T-helper 17 cell (primary cell): ENCODE measurements around the gene MAP7. TPM values are rescaled to one million over a fixed set of nuclear protein-coding genes. Genes with fewer than 3 reads are reported as not detected.

Experiments
- ATAC-seq: fragments of 150-1000 bp; cut with Tn5 transposase; 2 replicates; pipeline ENCODE4 v1.10.0; 2021; ENCODE audit warnings: mild to moderate bottlenecking, moderate library complexity
- DNase-seq, 3 donors: peaks; one replicate each; pipeline versions ENCODE4 v3.0.0 to v3.0.0-alpha.2; 2020 to 2021
- H3K9me3 ChIP-seq: one replicate; pipeline ENCODE4 v1.7.0; 2013; ENCODE audit warnings: low read length, mild to moderate bottlenecking; ENCODE audit not compliant: control insufficient read depth, poor library complexity, severe bottlenecking
- H3K27ac Mint-ChIP-seq: one replicate; pipeline ENCODE4 v1.8.0; 2022; ENCODE audit warnings: mild to moderate bottlenecking, moderate library complexity, mixed read lengths
- H3K27me3 Mint-ChIP-seq: one replicate; pipeline ENCODE4 v1.8.0; 2022; ENCODE audit warnings: mixed read lengths
- H3K36me3 Mint-ChIP-seq: one replicate; pipeline ENCODE4 v1.8.0; 2022; ENCODE audit warnings: low read depth, mixed read lengths
- H3K4me1 Mint-ChIP-seq: one replicate; pipeline ENCODE4 v1.8.0; 2022; ENCODE audit warnings: mild to moderate bottlenecking, mixed read lengths
- H3K4me3 Mint-ChIP-seq: one replicate; pipeline ENCODE4 v1.8.0; 2022; ENCODE audit warnings: mild to moderate bottlenecking, moderate library complexity, mixed read lengths
- total RNA-seq, 4 donors: library from RNA in 2 of 4; stranded (reverse) in 2 of 4; gene quantifications; one replicate each; pipeline ENCODE4 v1.2.3 and lab custom pipeline; 2022 to 2026

Gene MAP7
- total RNA-seq, 2 donors from 2014 or later, result 0.26 to 0.27 TPM

DNA sequence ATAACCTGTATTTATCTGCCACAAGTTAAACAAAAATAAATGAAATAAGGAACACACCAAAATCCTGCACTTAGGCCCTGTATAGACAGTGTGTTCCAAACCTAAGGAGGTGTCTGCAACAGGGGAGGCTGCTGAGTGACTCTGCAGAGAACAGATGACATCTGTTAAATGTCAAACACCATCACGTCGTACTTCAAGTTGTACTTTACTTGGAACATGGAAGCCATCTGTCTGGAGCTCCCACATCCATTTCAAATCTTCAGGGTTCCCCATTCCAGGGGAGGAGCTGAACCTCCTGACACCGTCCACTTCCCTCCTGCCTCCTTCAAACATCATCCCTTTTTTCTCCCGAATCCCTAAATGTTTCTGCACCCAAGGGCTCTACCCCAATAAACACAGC, 1.8 kb upstream of the MAP7 start:
- Mint-ChIP-seq H3K36me3 (no peaks in the 10 kb centered on the region), H3K27ac (no peak overlapping the region), H3K4me1 (peaks cover 7% of the 10 kb centered on the region), H3K27me3 (peaks cover 23% of the 10 kb centered on the region), H3K4me3 (peak overlapping the region; percentile 31)
- ATAC-seq (no peak), DNase-seq (no peak)
- no peaks in the 10 kb centered on the region for H3K9me3 ChIP-seq

- Mint-ChIP-seq H3K36me3 (peaks cover 4% of the 10 kb centered on the region), H3K4me1 (peaks cover 7% of the 10 kb centered on the region), H3K27ac (peak overlapping the region; percentile 43), H3K4me3 (peak overlapping the region; percentile 62), H3K27me3 (peaks cover 32% of the 10 kb centered on the region)
- H3K9me3 ChIP-seq, result no peaks in the 10 kb centered on the region
- ATAC-seq, result no peak
- DNase-seq, result no peak
Observed at GRCh38 chr6:136551103-136551502, 881 bp upstream of the MAP7 start.

DNA sequence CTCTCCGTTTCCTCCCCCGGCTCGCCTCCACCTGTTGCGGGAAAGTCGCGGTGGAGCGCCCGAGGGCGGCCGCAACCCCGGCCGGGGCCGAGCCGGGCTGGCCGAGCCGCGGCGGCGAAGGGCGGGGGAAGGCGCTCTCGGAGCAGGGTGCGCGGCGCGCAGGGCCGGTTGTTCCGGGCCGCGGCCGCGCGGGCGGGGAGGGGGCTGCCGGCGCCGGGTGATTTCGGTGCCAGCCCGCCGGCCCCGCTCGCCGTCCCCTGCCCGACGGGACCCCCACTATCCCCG, 235 bp downstream of the MAP7 start:
- DNase-seq (no peak), ATAC-seq (peak; percentile 53)
- Mint-ChIP-seq H3K36me3 (peaks cover 4% of the 10 kb centered on the region), H3K27ac (no peak overlapping the region), H3K4me3 (peak overlapping the region; percentile 83), H3K27me3 (peaks cover 40% of the 10 kb centered on the region), H3K4me1 (peaks cover 7% of the 10 kb centered on the region)
- no peaks in the 10 kb centered on the region for H3K9me3 ChIP-seq

DNA sequence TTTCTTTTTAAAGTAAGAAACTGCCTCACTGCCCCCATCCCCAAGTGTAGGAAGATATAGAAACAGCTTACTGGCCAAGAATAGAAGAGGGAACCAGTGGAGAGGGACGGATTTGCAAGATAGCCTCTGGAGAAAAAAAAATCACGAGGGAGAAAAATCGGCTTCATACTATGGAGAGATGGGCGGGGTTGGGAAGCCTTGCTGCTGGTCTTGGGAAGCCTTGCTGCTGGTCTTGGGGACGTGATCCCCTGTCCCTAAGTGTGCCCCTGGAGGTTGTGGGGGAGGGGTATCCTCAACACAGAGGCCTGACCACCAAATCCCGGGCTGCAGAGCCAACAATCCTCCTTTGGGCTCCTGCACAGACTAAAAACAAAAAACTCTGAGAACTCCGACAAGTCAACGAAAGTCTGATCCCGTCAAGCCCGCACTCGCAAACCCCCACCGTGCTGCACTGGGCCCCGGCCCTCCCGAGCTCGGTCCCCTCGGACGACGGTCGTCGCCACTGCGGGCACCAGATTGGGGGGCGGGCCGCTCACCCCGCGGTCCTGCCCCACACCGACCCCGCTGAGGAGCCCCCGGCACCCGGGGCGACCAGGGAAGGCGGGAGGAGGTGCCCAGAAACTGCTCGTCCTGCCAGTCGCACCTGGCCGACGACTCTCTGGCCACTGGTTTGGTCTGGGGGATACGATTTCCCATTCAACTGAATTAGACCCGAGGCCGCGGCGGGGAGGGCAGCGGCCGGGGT, 750 bp downstream of the MAP7 start:
- Mint-ChIP-seq H3K27ac (peak overlapping the region; percentile 14), H3K4me1 (peaks cover 7% of the 10 kb centered on the region), H3K36me3 (peaks cover 5% of the 10 kb centered on the region), H3K27me3 (peaks cover 45% of the 10 kb centered on the region), H3K4me3 (peak overlapping the region; percentile 83)
- H3K9me3 ChIP-seq, result no peaks in the 10 kb centered on the region
- peak in 1 of 3 donors; percentile 9 for DNase-seq
- no peak for ATAC-seq

GRCh38 chr6:136548582-136549299, 1.5 kb downstream of the MAP7 start:
- H3K27me3 Mint-ChIP-seq, result peaks cover 52% of the 10 kb centered on the region
- peak overlapping the region; percentile 14 for H3K27ac Mint-ChIP-seq
- DNase-seq (no peak), ATAC-seq (no peak)
- H3K9me3 ChIP-seq, result no peaks in the 10 kb centered on the region
- peaks cover 7% of the 10 kb centered on the region for H3K4me1 Mint-ChIP-seq
- H3K4me3 Mint-ChIP-seq, result peak overlapping the region; percentile 83
- peaks cover 7% of the 10 kb centered on the region for H3K36me3 Mint-ChIP-seq

DNA sequence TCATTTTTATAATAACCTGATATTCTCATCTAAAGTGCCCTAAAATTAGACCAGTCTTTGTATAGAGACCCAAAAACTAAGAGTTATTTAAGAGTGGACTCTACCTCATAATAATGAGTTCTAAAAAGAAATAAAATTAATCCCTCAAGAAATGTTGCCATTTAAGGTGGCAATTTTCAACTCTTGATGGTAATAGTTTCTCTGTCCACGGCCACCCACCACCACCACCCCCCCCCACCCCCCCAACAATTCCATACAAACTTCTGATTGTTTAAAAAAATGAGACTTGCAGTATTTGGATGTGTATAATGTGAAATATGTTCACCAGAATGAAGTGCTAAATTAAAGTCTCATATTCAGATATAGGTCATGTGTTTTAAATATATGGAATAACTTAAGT, 2.4 kb downstream of the MAP7 start:
- no peaks in the 10 kb centered on the region for H3K9me3 ChIP-seq
- Mint-ChIP-seq H3K36me3 (peaks cover 10% of the 10 kb centered on the region), H3K27ac (no peak overlapping the region), H3K4me3 (no peak overlapping the region), H3K4me1 (peaks cover 7% of the 10 kb centered on the region), H3K27me3 (peaks cover 59% of the 10 kb centered on the region)
- no peak for DNase-seq
- ATAC-seq, result no peak

DNA sequence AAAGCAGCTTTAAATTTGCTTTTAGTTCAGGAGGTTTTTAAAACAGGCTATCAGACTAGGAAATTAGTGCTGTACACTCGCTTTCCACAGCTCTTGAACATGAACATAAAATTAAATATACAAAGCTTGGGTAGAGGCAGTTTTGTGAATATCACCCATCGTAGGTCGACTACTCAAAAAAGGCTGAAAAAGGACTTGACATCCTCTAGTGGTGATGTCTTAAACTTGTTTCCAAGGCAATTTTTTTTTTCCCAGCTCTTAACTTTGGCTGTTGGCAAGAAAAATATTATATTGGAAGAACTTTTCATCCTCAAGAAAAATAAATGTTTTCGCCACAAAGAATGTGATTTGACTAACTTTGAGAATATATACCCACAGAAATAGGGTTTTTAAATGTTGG, 2.9 kb downstream of the MAP7 start:
- H3K9me3 ChIP-seq, result no peaks in the 10 kb centered on the region
- Mint-ChIP-seq H3K36me3 (peaks cover 10% of the 10 kb centered on the region), H3K4me1 (peaks cover 7% of the 10 kb centered on the region), H3K27me3 (peaks cover 59% of the 10 kb centered on the region), H3K27ac (no peak overlapping the region), H3K4me3 (no peak overlapping the region)
- ATAC-seq, result no peak
- DNase-seq, result no peak

DNA sequence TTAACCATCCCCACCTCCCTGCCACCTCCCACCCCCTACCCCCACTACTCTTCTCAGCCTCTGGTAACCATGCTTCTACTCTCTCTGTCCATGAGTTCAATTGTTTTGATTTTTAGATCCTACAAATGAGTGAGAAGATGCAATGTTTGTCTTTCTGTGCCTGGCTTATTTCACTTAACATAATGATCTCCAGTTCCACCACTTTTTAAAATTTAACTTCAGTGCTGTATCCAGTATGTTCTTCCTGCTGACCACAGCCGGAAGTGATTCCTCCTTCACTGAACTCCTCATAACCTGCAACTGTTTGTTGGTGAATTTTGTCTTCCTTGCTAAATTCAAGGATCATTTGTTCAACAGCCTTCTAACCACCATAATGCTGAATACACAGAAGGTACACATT, 3.9 kb downstream of the MAP7 start:
- no peak overlapping the region for H3K4me3 Mint-ChIP-seq
- DNase-seq, result no peak
- no peak for ATAC-seq
- peaks cover 10% of the 10 kb centered on the region for H3K36me3 Mint-ChIP-seq
- peaks cover 59% of the 10 kb centered on the region for H3K27me3 Mint-ChIP-seq
- peaks cover 7% of the 10 kb centered on the region for H3K4me1 Mint-ChIP-seq
- H3K9me3 ChIP-seq, result no peaks in the 10 kb centered on the region
- no peak overlapping the region for H3K27ac Mint-ChIP-seq

GRCh38 chr6:136544326-136544725, 5.9 kb downstream of the MAP7 start:
- peaks cover 10% of the 10 kb centered on the region for H3K36me3 Mint-ChIP-seq
- ATAC-seq, result no peak
- H3K27me3 Mint-ChIP-seq, result peaks cover 62% of the 10 kb centered on the region
- DNase-seq, result no peak
- no peaks in the 10 kb centered on the region for H3K9me3 ChIP-seq
- H3K27ac Mint-ChIP-seq, result no peak overlapping the region
- no peak overlapping the region for H3K4me3 Mint-ChIP-seq
- H3K4me1 Mint-ChIP-seq, result peaks cover 6% of the 10 kb centered on the region

GRCh38 chr6:136541395-136541794, 8.8 kb downstream of the MAP7 start:
- Mint-ChIP-seq H3K4me1 (no peaks in the 10 kb centered on the region), H3K4me3 (no peak overlapping the region), H3K36me3 (peaks cover 8% of the 10 kb centered on the region), H3K27ac (no peak overlapping the region), H3K27me3 (peaks cover 34% of the 10 kb centered on the region)
- DNase-seq, result no peak
- ATAC-seq, result no peak
- H3K9me3 ChIP-seq, result no peaks in the 10 kb centered on the region

DNA sequence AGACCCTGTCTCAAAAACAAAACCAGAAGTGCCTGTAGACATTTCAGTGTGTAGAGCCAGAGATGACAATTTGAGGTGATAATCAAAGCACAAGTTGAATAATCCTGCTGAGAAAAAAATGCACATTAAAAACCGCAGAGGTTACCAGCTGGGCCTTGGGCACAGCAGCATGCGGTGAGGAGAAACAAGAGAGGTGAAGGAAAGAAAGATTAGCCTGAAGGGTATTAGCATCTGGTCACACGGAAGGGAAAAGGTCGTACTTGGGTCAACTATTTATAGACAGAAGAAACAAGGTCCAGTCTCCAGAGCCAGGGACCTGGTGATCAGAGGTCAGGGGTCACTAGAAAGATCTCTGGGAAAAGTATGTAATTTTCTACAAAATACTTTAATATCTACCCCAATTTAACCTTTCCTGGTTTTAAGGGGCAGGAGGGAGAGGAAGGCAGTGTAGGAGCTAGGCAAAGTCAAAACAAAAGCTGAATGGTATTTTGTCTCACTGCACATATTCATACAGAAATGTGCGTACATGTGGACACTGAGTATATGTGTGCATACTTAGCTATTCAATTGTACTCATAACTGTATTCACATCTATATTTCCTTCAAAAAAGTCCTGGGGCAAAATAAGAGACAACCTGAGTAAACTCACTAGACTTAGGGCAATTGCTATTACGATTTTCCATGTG, 10.1 kb downstream of the MAP7 start:
- H3K9me3 ChIP-seq, result no peaks in the 10 kb centered on the region
- Mint-ChIP-seq H3K4me3 (no peak overlapping the region), H3K36me3 (peaks cover 5% of the 10 kb centered on the region), H3K4me1 (no peaks in the 10 kb centered on the region), H3K27me3 (peaks cover 24% of the 10 kb centered on the region), H3K27ac (no peak overlapping the region)
- ATAC-seq (no peak), DNase-seq (no peak)

GRCh38 chr6:136538836-136539235, 11.4 kb downstream of the MAP7 start:
- DNase-seq (no peak), ATAC-seq (no peak)
- H3K27me3 Mint-ChIP-seq, result peaks cover 12% of the 10 kb centered on the region
- no peak overlapping the region for H3K27ac Mint-ChIP-seq
- no peaks in the 10 kb centered on the region for H3K4me1 Mint-ChIP-seq
- no peaks in the 10 kb centered on the region for H3K9me3 ChIP-seq
- H3K36me3 Mint-ChIP-seq, result peaks cover 2% of the 10 kb centered on the region
- H3K4me3 Mint-ChIP-seq, result no peak overlapping the region

DNA sequence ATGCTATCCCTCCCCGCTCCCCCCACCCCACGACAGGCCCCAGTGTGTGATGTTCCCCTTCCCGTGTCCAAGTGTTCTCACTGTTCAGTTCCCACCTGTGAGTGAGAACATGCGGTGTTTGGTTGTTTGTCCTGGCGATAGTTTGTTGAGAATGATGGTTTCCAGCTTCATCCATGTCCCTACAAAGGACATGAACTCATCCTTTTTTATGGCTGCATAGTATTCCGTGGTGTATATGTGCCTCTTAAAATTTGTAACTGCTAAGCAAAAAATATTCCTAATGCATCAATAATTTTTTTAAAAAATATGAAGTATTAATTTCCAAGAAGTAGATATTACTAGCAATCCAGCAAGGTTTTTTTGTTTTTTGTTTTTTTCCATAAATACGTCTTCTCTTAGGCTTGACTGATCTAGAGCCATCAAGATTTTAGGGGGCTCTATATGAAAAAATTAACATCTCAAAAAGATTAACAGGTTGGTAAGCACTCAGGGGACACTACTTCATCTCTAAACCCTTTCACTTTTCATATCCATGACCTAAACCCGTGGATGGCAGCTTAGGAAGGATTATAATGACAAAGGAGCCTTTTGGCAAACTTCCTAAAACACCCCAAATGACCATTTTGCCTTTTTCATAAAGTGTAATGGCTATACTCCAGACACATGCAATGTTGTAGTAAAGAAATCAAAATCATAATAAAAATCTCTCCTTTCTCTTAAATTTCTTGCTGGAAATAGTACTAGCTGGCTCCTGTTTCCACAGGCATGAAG, 14.2 kb downstream of the MAP7 start:
- Mint-ChIP-seq H3K4me1 (no peaks in the 10 kb centered on the region), H3K36me3 (no peaks in the 10 kb centered on the region), H3K27ac (no peak overlapping the region), H3K27me3 (peaks cover 9% of the 10 kb centered on the region), H3K4me3 (no peak overlapping the region)
- H3K9me3 ChIP-seq, result no peaks in the 10 kb centered on the region
- ATAC-seq (no peak), DNase-seq (no peak)
